PC-3 (cell line): ENCODE measurements around the gene C11orf21. TPM values are rescaled to one million over a fixed set of nuclear protein-coding genes. Genes with fewer than 3 reads are reported as not detected.

ENCODE experiments used
- ATAC-seq: fragments of 200-7000 bp; cut with Tn5 transposase; 2 replicates; pipeline ENCODE4 v1.9.1; 2020; ENCODE audit warnings: mild to moderate bottlenecking, moderate library complexity
- BruUV-seq: library from RNA; stranded (reverse); fragments of 400-500 nt; replicated peaks from 2 replicates; lab custom pipeline; 2021; lab: Mats Ljungman, UMichigan
- CTCF ChIA-PET: fragments of 300-600 bp; sonication (Branson Sonifier 250); formaldehyde crosslinking; loops from one replicate; lab custom pipeline; 2022; ENCODE audit warnings: antibody characterized with exemption; lab: Charles Lee
- POLR2A ChIA-PET: fragments of 300-600 bp; sonication (Branson Sonifier 250); formaldehyde crosslinking; loops from one replicate; lab custom pipeline; 2022; ENCODE audit warnings: antibody characterized with exemption; ENCODE audit not compliant: unreplicated experiment; lab: Charles Lee
- DNase-seq: peaks from one replicate; pipeline ENCODE4 v3.0.0-alpha.2; 2015
- H2AFZ ChIP-seq: fragments of 300-600 bp; sonication (generic); 2 replicates; pipeline ENCODE4 v1.6.0; 2016; ENCODE audit warnings: antibody characterized with exemption, low read length
- H3F3A ChIP-seq: fragments of 300-600 bp; sonication (generic); one replicate; pipeline ENCODE4 v1.6.0; 2017; ENCODE audit warnings: antibody characterized with exemption, low read length, control low read depth, mild to moderate bottlenecking; ENCODE audit not compliant: unreplicated experiment
- H3K27ac ChIP-seq: fragments of 300-600 bp; sonication (generic); 2 replicates; pipeline ENCODE4 v1.5.1; 2016; ENCODE audit warnings: mild to moderate bottlenecking, low read length
- H3K27me3 ChIP-seq: fragments of 300-600 bp; sonication (generic); 2 replicates; pipeline ENCODE4 v1.6.1; 2016; ENCODE audit warnings: low read length, mixed read lengths
- H3K36me3 ChIP-seq: fragments of 300-600 bp; sonication (generic); 2 replicates; pipeline ENCODE4 v1.6.1; 2016; ENCODE audit warnings: low read depth, mixed run types, low read length, mixed read lengths
- H3K4me1 ChIP-seq: fragments of 300-600 bp; sonication (generic); 2 replicates; pipeline ENCODE4 v1.5.1; 2016; ENCODE audit warnings: low read length; ENCODE audit not compliant: insufficient read depth
- H3K4me2 ChIP-seq: fragments of 300-600 bp; sonication (generic); 2 replicates; pipeline ENCODE4 v1.6.0; 2016; ENCODE audit warnings: low read length
- H3K4me3 ChIP-seq: fragments of 300-600 bp; sonication (generic); 2 replicates; pipeline ENCODE4 v1.5.1; 2016; ENCODE audit warnings: mild to moderate bottlenecking, low read length, mixed read lengths
- H3K79me2 ChIP-seq: fragments of 300-600 bp; sonication (generic); 2 replicates; pipeline ENCODE4 v1.6.1; 2017; ENCODE audit warnings: low read length, mixed read lengths
- H3K9ac ChIP-seq: fragments of 300-600 bp; sonication (generic); 2 replicates; pipeline ENCODE4 v1.6.0; 2016; ENCODE audit warnings: mild to moderate bottlenecking, low read length
- H3K9me2 ChIP-seq: fragments of 300-600 bp; sonication (generic); replicated peaks from 2 replicates; pipeline ENCODE4 v1.6.1; 2016; ENCODE audit warnings: mixed run types, low read length, mixed read lengths
- H3K9me3 ChIP-seq: fragments of 300-600 bp; sonication (generic); 2 replicates; pipeline ENCODE4 v1.6.1; 2016; ENCODE audit warnings: low read length, mixed read lengths
- H4K20me1 ChIP-seq: fragments of 300-600 bp; sonication (generic); 2 replicates; pipeline ENCODE4 v1.6.1; 2016; ENCODE audit warnings: low read length, mixed read lengths
- EZH2 ChIP-seq: fragments of 300-600 bp; sonication (generic); IDR thresholded peaks from one replicate; pipeline ENCODE4 v1.6.1; 2017; ENCODE audit warnings: antibody characterized with exemption, mild to moderate bottlenecking, low read length; ENCODE audit not compliant: unreplicated experiment
- EZH2phosphoT487 ChIP-seq: fragments of 300-600 bp; sonication (generic); IDR thresholded peaks from 2 replicates; pipeline ENCODE4 v1.6.1; 2018; ENCODE audit warnings: mild to moderate bottlenecking, antibody characterized with exemption, low read length, borderline replicate concordance
- intact Hi-C: fragments of 100-400 bp; cut with micrococcal nuclease; formaldehyde crosslinking; loops from 2 replicates; pipeline ENCODE4 v1.9.0; 2023
- total RNA-seq: library from RNA; depleted of rRNA; stranded (reverse); fragments of >200 nt; gene quantifications from 2 replicates; pipeline ENCODE4 v1.2.3, GENCODE V29; 2014
- TF ChIP-seq, protein P1 (sequence below): fragments of 300-600 bp; sonication (generic); conservative IDR thresholded peaks from 2 replicates; pipeline ENCODE4 v1.5.1; 2017; ENCODE audit warnings: antibody characterized with exemption, low read depth, mild to moderate bottlenecking, low read length

C11orf21 gene
- total RNA-seq, 1 experiment from 2014 or later = not detected

- no peaks in the 10 kb centered on the region for H3K9me2 ChIP-seq
- no peak overlapping the region for H3K9ac ChIP-seq
- DNase-seq (no peak), ATAC-seq (no peak)
- no peaks in the 10 kb centered on the region; the same call in 1 of the 2 replicates for H3K4me1 ChIP-seq
- 0 out of 2 replicates have a peak, but pooled peaks cover 4% of the 10 kb centered on the region for H3K27me3 ChIP-seq
- H3F3A ChIP-seq = no peaks in the 10 kb centered on the region
- H4K20me1 ChIP-seq = no peaks in the 10 kb centered on the region
- H2AFZ ChIP-seq = no peak overlapping the region
- H3K9me3 ChIP-seq = no peaks in the 10 kb centered on the region
- ChIA-PET CTCF (no interaction called here), POLR2A (no interaction called here)
- H3K4me2 ChIP-seq = no peak overlapping the region
- intact Hi-C loops = no loop called here
- H3K36me3 ChIP-seq = no peaks in the 10 kb centered on the region
- H3K27ac ChIP-seq = no peak overlapping the region
- no TSS peak for BruUV-seq
- TF ChIP-seq, protein P1, sequence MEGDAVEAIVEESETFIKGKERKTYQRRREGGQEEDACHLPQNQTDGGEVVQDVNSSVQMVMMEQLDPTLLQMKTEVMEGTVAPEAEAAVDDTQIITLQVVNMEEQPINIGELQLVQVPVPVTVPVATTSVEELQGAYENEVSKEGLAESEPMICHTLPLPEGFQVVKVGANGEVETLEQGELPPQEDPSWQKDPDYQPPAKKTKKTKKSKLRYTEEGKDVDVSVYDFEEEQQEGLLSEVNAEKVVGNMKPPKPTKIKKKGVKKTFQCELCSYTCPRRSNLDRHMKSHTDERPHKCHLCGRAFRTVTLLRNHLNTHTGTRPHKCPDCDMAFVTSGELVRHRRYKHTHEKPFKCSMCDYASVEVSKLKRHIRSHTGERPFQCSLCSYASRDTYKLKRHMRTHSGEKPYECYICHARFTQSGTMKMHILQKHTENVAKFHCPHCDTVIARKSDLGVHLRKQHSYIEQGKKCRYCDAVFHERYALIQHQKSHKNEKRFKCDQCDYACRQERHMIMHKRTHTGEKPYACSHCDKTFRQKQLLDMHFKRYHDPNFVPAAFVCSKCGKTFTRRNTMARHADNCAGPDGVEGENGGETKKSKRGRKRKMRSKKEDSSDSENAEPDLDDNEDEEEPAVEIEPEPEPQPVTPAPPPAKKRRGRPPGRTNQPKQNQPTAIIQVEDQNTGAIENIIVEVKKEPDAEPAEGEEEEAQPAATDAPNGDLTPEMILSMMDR = no peak
- TF ChIP-seq EZH2phosphoT487 = no peak
- no peak for TF ChIP-seq EZH2
- no peaks in the 10 kb centered on the region for H3K79me2 ChIP-seq
- H3K4me3 ChIP-seq = no peak overlapping the region
Observed at GRCh38 chr11:2265854-2266585, 35.7 kb downstream of the C11orf21 start.

- Histone ChIP-seq H3K9me2 (no peaks in the 10 kb centered on the region), H3K36me3 (no peaks in the 10 kb centered on the region), H3K4me1 (no peaks in the 10 kb centered on the region; the same call in 1 of the 2 replicates), H3K9me3 (no peaks in the 10 kb centered on the region), H3K27ac (no peak overlapping the region), H3K4me3 (no peak overlapping the region), H3F3A (no peaks in the 10 kb centered on the region), H3K9ac (no peak overlapping the region), H3K27me3 (0 out of 2 replicates have a peak, but pooled peaks cover 2% of the 10 kb centered on the region), H4K20me1 (no peaks in the 10 kb centered on the region), H2AFZ (no peak overlapping the region), H3K79me2 (no peaks in the 10 kb centered on the region), H3K4me2 (no peak overlapping the region)
- BruUV-seq = no TSS peak
- TF ChIP-seq, protein P1 = no peak
- TF ChIP-seq EZH2 = no peak
- CTCF ChIA-PET = no interaction called here
- no peak for DNase-seq
- POLR2A ChIA-PET = no interaction called here
- ATAC-seq = no peak
- intact Hi-C loops = no loop called here
Observed at GRCh38 chr11:2265396-2265795, 36.3 kb downstream of the C11orf21 start.

DNA sequence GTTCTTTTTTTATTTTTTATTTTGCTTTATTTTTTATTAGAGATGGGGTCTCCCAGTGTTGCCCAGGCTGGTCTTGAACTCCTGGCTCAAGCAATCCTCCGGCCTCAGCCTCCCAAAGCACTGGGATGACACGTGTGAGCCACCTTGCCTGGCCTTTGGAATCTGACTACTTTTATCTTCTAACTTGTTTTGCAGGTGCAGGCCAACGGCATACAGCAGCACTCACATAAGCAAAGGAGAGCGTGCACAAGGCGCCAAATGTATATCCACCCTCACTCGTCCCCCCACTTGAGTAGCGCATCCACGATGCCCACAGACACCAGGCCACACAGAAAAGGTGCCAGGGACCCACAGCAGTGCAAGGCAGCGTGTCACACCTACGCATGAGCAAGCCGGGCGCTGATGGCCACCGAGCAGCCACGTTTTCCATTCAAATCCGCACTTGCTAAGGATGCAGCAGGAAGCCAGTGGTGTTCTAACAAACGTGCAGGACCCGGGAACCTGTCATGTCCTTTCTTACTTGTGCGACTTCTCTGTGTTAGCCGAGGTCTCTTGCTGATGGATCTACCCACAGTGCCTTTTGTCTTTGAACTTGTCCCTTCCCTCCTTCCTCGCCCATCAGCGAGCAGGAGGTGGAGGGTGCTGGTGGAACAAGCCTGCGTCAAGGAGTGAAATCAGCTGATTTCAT, 37.2 kb downstream of the C11orf21 start:
- no TSS peak for BruUV-seq
- H3K4me2 ChIP-seq = no peak overlapping the region
- CTCF ChIA-PET = no interaction called here
- DNase-seq (no peak), ATAC-seq (no peak)
- intact Hi-C loops = no loop called here
- no peaks in the 10 kb centered on the region for H3K27me3 ChIP-seq
- no peaks in the 10 kb centered on the region for H3K36me3 ChIP-seq
- no peaks in the 10 kb centered on the region for H4K20me1 ChIP-seq
- H3K4me1 ChIP-seq = no peaks in the 10 kb centered on the region; the same call in 1 of the 2 replicates
- no peaks in the 10 kb centered on the region for H3K9me3 ChIP-seq
- H3K9me2 ChIP-seq = no peaks in the 10 kb centered on the region
- no peak overlapping the region for H3K27ac ChIP-seq
- H2AFZ ChIP-seq = no peak overlapping the region
- H3K9ac ChIP-seq = no peak overlapping the region
- H3K4me3 ChIP-seq = no peak overlapping the region
- TF ChIP-seq, protein P1 = no peak
- no peak for TF ChIP-seq EZH2
- TF ChIP-seq EZH2phosphoT487 = no peak
- H3K79me2 ChIP-seq = no peaks in the 10 kb centered on the region
- POLR2A ChIA-PET = no interaction called here
- no peaks in the 10 kb centered on the region for H3F3A ChIP-seq
